Measurements from ENCODE around the gene PRPF38B. TPM values are rescaled to one million over a fixed set of nuclear protein-coding genes. Genes with fewer than 3 reads are reported as not detected.

PRPF38B gene
- total RNA-seq, 1 donor from 2014 or later: 54.7 TPM

DNA sequence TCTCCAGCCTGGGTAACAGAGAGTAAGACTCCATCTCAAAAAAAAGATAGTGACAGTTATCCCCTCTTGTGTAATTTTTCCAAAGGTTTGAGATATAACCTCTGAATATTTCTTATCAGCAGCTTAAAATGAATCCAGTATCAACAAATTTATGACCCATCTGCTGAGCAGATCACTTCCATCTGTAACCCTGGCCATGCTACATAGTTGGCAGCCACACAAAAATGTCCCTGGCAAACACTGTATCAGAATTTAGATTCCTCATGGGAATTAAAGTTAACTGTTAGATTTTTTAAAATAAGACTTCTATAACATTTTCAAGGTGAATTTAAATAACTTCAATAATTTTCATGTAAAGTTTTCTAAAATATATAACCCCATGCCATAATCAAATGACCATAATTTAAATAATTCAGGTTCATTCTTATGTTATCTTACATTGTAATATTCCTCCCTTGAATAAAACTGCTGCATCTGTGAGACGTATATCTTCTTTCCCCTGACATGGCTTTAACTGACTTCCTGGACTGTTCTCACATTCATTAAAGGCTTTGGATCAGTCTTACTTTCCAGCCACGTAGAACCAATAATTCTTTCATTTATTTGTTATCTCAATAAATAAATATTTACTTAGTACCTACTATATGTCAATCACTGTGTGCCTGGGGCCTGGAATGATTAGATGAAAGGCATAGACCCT lies 5.3 kb upstream of the PRPF38B start:
- peaks cover 13% of the 10 kb centered on the region for H3K4me1 Mint-ChIP-seq (ENCODE audit: low read depth)
- no peak overlapping the region for H3K4me3 Mint-ChIP-seq (ENCODE audit: low read depth)
- peaks cover 5% of the 10 kb centered on the region for H3K9me3 Mint-ChIP-seq (ENCODE audit: low read depth)
- TF ChIP-seq, protein P1, sequence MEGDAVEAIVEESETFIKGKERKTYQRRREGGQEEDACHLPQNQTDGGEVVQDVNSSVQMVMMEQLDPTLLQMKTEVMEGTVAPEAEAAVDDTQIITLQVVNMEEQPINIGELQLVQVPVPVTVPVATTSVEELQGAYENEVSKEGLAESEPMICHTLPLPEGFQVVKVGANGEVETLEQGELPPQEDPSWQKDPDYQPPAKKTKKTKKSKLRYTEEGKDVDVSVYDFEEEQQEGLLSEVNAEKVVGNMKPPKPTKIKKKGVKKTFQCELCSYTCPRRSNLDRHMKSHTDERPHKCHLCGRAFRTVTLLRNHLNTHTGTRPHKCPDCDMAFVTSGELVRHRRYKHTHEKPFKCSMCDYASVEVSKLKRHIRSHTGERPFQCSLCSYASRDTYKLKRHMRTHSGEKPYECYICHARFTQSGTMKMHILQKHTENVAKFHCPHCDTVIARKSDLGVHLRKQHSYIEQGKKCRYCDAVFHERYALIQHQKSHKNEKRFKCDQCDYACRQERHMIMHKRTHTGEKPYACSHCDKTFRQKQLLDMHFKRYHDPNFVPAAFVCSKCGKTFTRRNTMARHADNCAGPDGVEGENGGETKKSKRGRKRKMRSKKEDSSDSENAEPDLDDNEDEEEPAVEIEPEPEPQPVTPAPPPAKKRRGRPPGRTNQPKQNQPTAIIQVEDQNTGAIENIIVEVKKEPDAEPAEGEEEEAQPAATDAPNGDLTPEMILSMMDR (IDR thresholded peaks at IDR 0.05; ENCODE audit: unreplicated experiment): no peak
- DNase-seq (ENCODE audit: low spot score, unreplicated experiment): no peak
- H3K36me3 Mint-ChIP-seq (ENCODE audit: insufficient read depth): no peaks in the 10 kb centered on the region
- no peak overlapping the region for H3K27ac Mint-ChIP-seq
- H3K27me3 Mint-ChIP-seq: peaks cover 6% of the 10 kb centered on the region

DNA sequence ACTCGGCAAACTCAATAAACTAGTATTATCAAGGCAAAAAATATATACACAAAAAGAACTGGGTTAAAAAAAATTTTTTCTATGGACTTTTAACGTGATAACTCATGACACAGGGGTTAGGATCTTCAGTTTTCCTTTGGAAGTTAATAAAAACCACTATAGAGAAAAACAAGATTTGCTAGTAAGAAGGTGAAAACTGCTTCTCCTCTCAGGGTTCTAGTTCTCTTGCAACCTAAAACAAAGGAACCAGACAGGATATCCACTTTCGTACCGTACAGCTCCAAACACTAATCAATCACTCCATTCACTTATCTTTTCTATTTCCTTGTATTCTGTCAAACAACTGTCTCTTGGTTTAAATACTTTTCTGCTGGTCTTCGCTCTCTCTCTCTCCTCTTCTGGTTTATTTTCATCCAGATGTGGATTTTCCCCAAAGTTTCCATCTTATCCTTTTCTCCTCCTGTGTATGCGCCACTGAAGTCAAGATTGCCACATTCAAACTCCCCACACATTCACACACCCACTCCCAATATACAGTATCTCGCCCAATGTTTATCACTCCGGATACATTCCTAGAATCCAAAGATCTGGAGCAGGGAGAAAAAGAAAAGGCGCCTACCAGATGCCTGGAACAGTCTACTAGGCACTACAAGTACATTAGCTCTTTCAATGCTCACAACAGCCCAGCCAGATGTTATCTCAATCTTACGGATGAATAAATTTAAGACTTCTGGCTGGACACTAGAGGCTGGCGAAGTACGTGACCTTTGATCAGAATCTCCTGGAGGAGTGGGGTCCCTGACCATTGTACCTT lies 775 bp upstream of the PRPF38B start:
- no peak for DNase-seq (ENCODE audit: low spot score, unreplicated experiment)
- TF ChIP-seq, protein P1 (IDR thresholded peaks at IDR 0.05; ENCODE audit: unreplicated experiment): no peak
- Mint-ChIP-seq H3K4me3 (ENCODE audit: low read depth) (peak overlapping the region; percentile 99), H3K27me3 (peaks cover 3% of the 10 kb centered on the region), H3K4me1 (ENCODE audit: low read depth) (peaks cover 26% of the 10 kb centered on the region), H3K27ac (peak overlapping the region; percentile 97), H3K36me3 (ENCODE audit: insufficient read depth) (peaks cover 4% of the 10 kb centered on the region), H3K9me3 (ENCODE audit: low read depth) (no peaks in the 10 kb centered on the region)

DNA sequence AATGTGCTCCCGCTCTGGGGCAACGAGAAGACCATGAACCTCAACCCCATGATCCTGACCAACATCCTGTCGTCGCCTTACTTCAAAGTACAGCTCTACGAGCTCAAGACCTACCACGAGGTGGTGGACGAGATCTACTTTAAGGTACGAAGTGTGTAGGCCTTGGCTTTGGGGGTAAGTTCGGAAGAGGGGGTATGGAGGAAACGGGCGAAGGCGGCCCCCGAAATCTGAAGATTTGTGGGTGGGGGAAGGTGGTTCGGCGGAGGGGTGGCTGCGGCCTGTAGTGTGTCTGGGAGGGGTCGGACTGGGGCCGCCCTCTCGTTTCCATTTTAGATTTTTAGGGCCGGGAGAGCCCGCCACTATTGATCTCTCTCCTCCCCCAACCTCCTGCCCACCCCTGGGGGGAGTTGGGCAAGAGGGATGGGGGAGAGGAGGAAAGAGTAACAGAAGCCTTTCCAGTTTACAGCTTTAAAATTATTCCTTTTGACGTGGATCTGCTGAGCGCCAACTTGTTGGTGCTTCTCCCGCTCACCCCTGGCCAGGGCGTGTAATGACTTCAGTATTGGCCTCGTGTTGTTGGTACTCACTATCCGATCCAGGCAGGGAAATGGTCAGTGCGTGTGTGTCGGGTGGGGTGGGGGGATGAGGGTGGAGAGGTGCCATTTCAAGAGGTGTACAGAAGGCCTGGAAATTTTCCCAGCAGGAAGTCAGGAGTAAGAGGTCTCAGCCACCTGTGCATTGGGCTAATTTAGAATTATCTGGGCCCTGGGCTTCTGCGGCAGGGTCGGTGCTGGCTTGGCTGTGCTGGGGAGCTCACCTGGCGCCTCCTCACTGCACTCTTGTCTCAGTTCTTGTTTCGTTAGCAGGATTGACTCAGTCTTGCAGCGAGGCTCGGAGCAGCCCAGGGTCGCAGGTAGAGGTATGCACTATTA lies 880 bp downstream of the PRPF38B start:
- Mint-ChIP-seq H3K4me1 (ENCODE audit: low read depth) (peaks cover 26% of the 10 kb centered on the region), H3K9me3 (ENCODE audit: low read depth) (no peaks in the 10 kb centered on the region), H3K27ac (peak overlapping the region; percentile 97), H3K27me3 (peaks cover 3% of the 10 kb centered on the region), H3K36me3 (ENCODE audit: insufficient read depth) (peaks cover 10% of the 10 kb centered on the region), H3K4me3 (ENCODE audit: low read depth) (peak overlapping the region; percentile 99)
- DNase-seq (ENCODE audit: low spot score, unreplicated experiment): no peak
- TF ChIP-seq, protein P1 (IDR thresholded peaks at IDR 0.05; ENCODE audit: unreplicated experiment): peak; percentile 29

DNA sequence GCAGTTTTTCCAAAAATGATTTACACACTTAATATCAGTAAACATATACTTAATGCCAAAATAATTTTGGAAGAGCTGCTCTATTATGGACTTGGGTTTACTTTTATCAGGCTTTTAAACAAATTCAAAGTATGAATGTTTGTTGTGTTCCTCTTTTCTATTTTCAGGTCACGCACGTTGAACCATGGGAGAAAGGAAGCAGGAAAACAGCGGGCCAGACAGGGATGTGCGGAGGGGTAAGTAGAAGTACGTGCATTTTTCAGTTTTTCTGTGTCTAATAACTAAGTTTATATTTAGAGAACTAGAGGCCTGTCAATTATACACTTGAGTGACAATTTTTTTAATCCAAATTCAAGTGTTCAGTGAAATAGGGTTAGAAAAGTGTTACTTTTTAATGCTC lies 3.4 kb downstream of the PRPF38B start:
- H3K4me3 Mint-ChIP-seq (ENCODE audit: low read depth): peak overlapping the region; percentile 7
- H3K27ac Mint-ChIP-seq: no peak overlapping the region
- H3K36me3 Mint-ChIP-seq (ENCODE audit: insufficient read depth): peaks cover 27% of the 10 kb centered on the region
- no peak for DNase-seq (ENCODE audit: low spot score, unreplicated experiment)
- TF ChIP-seq, protein P1 (IDR thresholded peaks at IDR 0.05; ENCODE audit: unreplicated experiment): no peak
- peaks cover 21% of the 10 kb centered on the region for H3K4me1 Mint-ChIP-seq (ENCODE audit: low read depth)
- H3K9me3 Mint-ChIP-seq (ENCODE audit: low read depth): no peaks in the 10 kb centered on the region
- no peaks in the 10 kb centered on the region for H3K27me3 Mint-ChIP-seq

Data from progenitor cell of endocrine pancreas (in vitro differentiated cells).